IMR-90 (cell line): ENCODE measurements around the gene ZBED4. TPM values are rescaled to one million over a fixed set of nuclear protein-coding genes. Genes with fewer than 3 reads are reported as not detected.

Experiments used
- ATAC-seq: fragments of 200-7000 bp; cut with Tn5 transposase; 2 replicates; pipeline ENCODE4 v1.9.1; 2020; ENCODE audit warnings: low read depth, mild to moderate bottlenecking, moderate library complexity
- BruUV-seq: library from RNA; stranded (reverse); fragments of 400-500 nt; replicated peaks from 2 replicates; lab custom pipeline; 2021; lab: Mats Ljungman, UMichigan
- CTCF ChIA-PET: fragments of 300-600 bp; formaldehyde crosslinking; extraction: SDS; loops from one replicate; lab custom pipeline; 2021; ENCODE audit warnings: antibody characterized with exemption; lab: Yijun Ruan, JAX
- POLR2A ChIA-PET: fragments of 300-600 bp; sonication (Branson Sonifier 250); formaldehyde crosslinking; loops from one replicate; lab custom pipeline; 2022; ENCODE audit warnings: antibody characterized with exemption; ENCODE audit not compliant: unreplicated experiment; lab: Charles Lee
- DNase-seq: peaks from one replicate; pipeline ENCODE4 v3.0.0; 2013
- H2AFZ ChIP-seq: replicated peaks from 2 replicates; pipeline ENCODE3; 2013; ENCODE audit warnings: low read length, mild to moderate bottlenecking; ENCODE audit not compliant: poor library complexity
- H2AK5ac ChIP-seq: 2 replicates; pipeline ENCODE4 v1.6.1; 2013; ENCODE audit warnings: low read depth, low read length, inconsistent platforms
- H2AK9ac ChIP-seq: replicated peaks from 2 replicates; pipeline ENCODE3; 2013; ENCODE audit warnings: mild to moderate bottlenecking, low read depth, low read length, moderate library complexity; ENCODE audit not compliant: poor library complexity
- H2BK120ac ChIP-seq: 2 replicates; pipeline ENCODE4 v1.6.1; 2013; ENCODE audit warnings: low read depth, low read length, inconsistent platforms
- H2BK15ac ChIP-seq: 3 replicates; pipeline ENCODE4 v1.6.1; 2013; ENCODE audit warnings: low read depth, low read length, inconsistent platforms
- H2BK20ac ChIP-seq: 2 replicates; pipeline ENCODE4 v1.6.1; 2013; ENCODE audit warnings: low read depth, mild to moderate bottlenecking, inconsistent platforms, low read length, moderate library complexity
- H2BK5ac ChIP-seq: 2 replicates; pipeline ENCODE4 v1.6.1; 2013; ENCODE audit warnings: mild to moderate bottlenecking, low read depth, low read length, inconsistent platforms; ENCODE audit not compliant: poor library complexity, severe bottlenecking
- H3K14ac ChIP-seq: replicated peaks from 2 replicates; pipeline ENCODE4 v1.6.1; 2013; ENCODE audit warnings: low read depth, low read length, inconsistent platforms
- H3K18ac ChIP-seq: 2 replicates; pipeline ENCODE4 v1.6.1; 2013; ENCODE audit warnings: low read depth, low read length, control low read depth
- H3K23ac ChIP-seq: 2 replicates; pipeline ENCODE4 v1.6.1; 2013; ENCODE audit warnings: low read depth, low read length, inconsistent platforms
- H3K27ac ChIP-seq: 2 replicates; pipeline ENCODE4 v1.5.1; 2013; ENCODE audit warnings: mild to moderate bottlenecking, control low read depth, low read length; ENCODE audit not compliant: insufficient read depth
- H3K27me3 ChIP-seq: 2 replicates; pipeline ENCODE4 v1.6.1; 2013; ENCODE audit warnings: low read length; ENCODE audit not compliant: control insufficient read depth, insufficient read depth
- H3K36me3 ChIP-seq: 2 replicates; pipeline ENCODE4 v1.6.1; 2013; ENCODE audit warnings: low read length, mixed read lengths; ENCODE audit not compliant: control insufficient read depth, insufficient read depth
- H3K4ac ChIP-seq: 2 replicates; pipeline ENCODE4 v1.6.1; 2013; ENCODE audit warnings: low read depth, low read length, inconsistent platforms
- H3K4me1 ChIP-seq: 2 replicates; pipeline ENCODE4 v1.6.1; 2013; ENCODE audit warnings: low read length, mixed read lengths; ENCODE audit not compliant: control insufficient read depth, insufficient read depth
- H3K4me2 ChIP-seq: 2 replicates; pipeline ENCODE4 v1.6.1; 2013; ENCODE audit warnings: low read depth, mild to moderate bottlenecking, control low read depth, low read length, moderate library complexity
- H3K4me3 ChIP-seq: 2 replicates; pipeline ENCODE4 v1.5.1; 2013; ENCODE audit warnings: low read depth, mild to moderate bottlenecking, control low read depth, low read length, moderate library complexity; ENCODE audit not compliant: insufficient read depth
- H3K56ac ChIP-seq: 2 replicates; pipeline ENCODE4 v1.6.1; 2013; ENCODE audit warnings: low read length, inconsistent platforms; ENCODE audit not compliant: insufficient read depth; ENCODE audit errors: extremely low read depth
- H3K79me1 ChIP-seq, 2 experiments: 2 replicates each; pipeline ENCODE4 v1.6.1; 2013; ENCODE audit warnings: low read length in 2 of 2, inconsistent platforms in 1 of 2, low read depth in 1 of 2
- H3K9ac ChIP-seq: 2 replicates; pipeline ENCODE4 v1.6.1; 2013; ENCODE audit warnings: low read depth, low read length, control low read depth
- H3K9me1 ChIP-seq: 2 replicates; pipeline ENCODE4 v1.6.1; 2013; ENCODE audit warnings: low read length, inconsistent platforms; ENCODE audit not compliant: insufficient read depth
- H3K9me3 ChIP-seq: 2 replicates; pipeline ENCODE4 v1.6.1; 2013; ENCODE audit warnings: low read length; ENCODE audit not compliant: control insufficient read depth, insufficient read depth
- H4K20me1 ChIP-seq: 2 replicates; pipeline ENCODE4 v1.6.1; 2013; ENCODE audit warnings: low read length, inconsistent platforms; ENCODE audit not compliant: insufficient read depth
- H4K5ac ChIP-seq: 2 replicates; pipeline ENCODE4 v1.6.1; 2013; ENCODE audit warnings: mild to moderate bottlenecking, low read depth, low read length, control low read depth
- H4K8ac ChIP-seq, 2 experiments: 2 replicates each; pipeline ENCODE4 v1.6.1; 2013; ENCODE audit warnings: low read depth in 2 of 2, low read length in 2 of 2, control low read depth in 1 of 2, inconsistent platforms in 1 of 2
- H4K91ac ChIP-seq: 2 replicates; pipeline ENCODE4 v1.6.1; 2013; ENCODE audit warnings: low read depth, low read length, inconsistent platforms; ENCODE audit not compliant: insufficient read depth
- CEBPB ChIP-seq: IDR thresholded peaks from 2 replicates; pipeline ENCODE4 v1.6.1; 2012; ENCODE audit warnings: low read depth, low read length, improper control_type of control experiment
- CHD1 ChIP-seq: IDR thresholded peaks from 2 replicates; pipeline ENCODE4 v1.6.1; 2012; ENCODE audit warnings: low read depth, low read length, improper control_type of control experiment
- CTCF ChIP-seq: conservative IDR thresholded peaks from 2 replicates; pipeline ENCODE4 v1.5.1; 2012; ENCODE audit warnings: mild to moderate bottlenecking, low read depth, low read length, improper control_type of control experiment
- FOS ChIP-seq: fragments of 150-350 bp; IDR thresholded peaks from 2 replicates; pipeline ENCODE4 v1.6.1; 2016; ENCODE audit warnings: low read depth, low read length
- MAFK ChIP-seq: IDR thresholded peaks from 2 replicates; pipeline ENCODE4 v1.6.1; 2012; ENCODE audit warnings: low read depth, low read length, improper control_type of control experiment
- MAZ ChIP-seq: IDR thresholded peaks from 2 replicates; pipeline ENCODE4 v1.6.1; 2012; ENCODE audit warnings: low read depth, mild to moderate bottlenecking, low read length, improper control_type of control experiment, moderate library complexity, borderline replicate concordance
- MXI1 ChIP-seq: IDR thresholded peaks from 2 replicates; pipeline ENCODE4 v1.6.1; 2012; ENCODE audit warnings: low read depth, mild to moderate bottlenecking, low read length, moderate library complexity, borderline replicate concordance
- NFE2L2 ChIP-seq: fragments of 150-350 bp; IDR thresholded peaks from 2 replicates; pipeline ENCODE4 v1.6.1; 2016; ENCODE audit warnings: low read depth, mild to moderate bottlenecking, low read length
- POLR2A ChIP-seq: IDR thresholded peaks from 2 replicates; pipeline ENCODE4 v1.6.1; 2012; ENCODE audit warnings: mild to moderate bottlenecking, low read depth, low read length
- RAD21 ChIP-seq: IDR thresholded peaks from 2 replicates; pipeline ENCODE4 v1.6.1; 2012; ENCODE audit warnings: low read length, improper control_type of control experiment
- RCOR1 ChIP-seq: IDR thresholded peaks from 2 replicates; pipeline ENCODE4 v1.6.1; 2012; ENCODE audit warnings: mild to moderate bottlenecking, low read length, improper control_type of control experiment; ENCODE audit not compliant: insufficient replicate concordance
- RFX5 ChIP-seq: IDR thresholded peaks from 2 replicates; pipeline ENCODE4 v1.8.0; 2012; ENCODE audit warnings: low read depth, mild to moderate bottlenecking, low read length, moderate library complexity
- SMC3 ChIP-seq: fragments of 150-350 bp; IDR thresholded peaks from 2 replicates; pipeline ENCODE4 v1.6.1; 2016; ENCODE audit warnings: low read depth, mild to moderate bottlenecking, antibody characterized with exemption, low read length, moderate library complexity
- USF2 ChIP-seq: fragments of 150-350 bp; IDR thresholded peaks from 2 replicates; pipeline ENCODE4 v1.6.1; 2017; ENCODE audit warnings: mild to moderate bottlenecking, antibody characterized with exemption, low read length, low read depth
- WGBS, 2 experiments: methylation state at CpG; one replicate each; pipeline versions ENCODE4 v1.1.5 to v1.1.7; 2013; ENCODE audit warnings: missing lambda C conversion rate in 2 of 2; ENCODE audit not compliant: insufficient read length in 1 of 2; ENCODE audit errors: extremely low coverage in 2 of 2; 5-methylcytosine and 5-hydroxymethylcytosine counted together
- dilution Hi-C: fragments of 300-500 bp; cut with HindIII; formaldehyde crosslinking; loops from one replicate; pipeline ENCODE4 v1.14.3; 2018; ENCODE audit warnings: low sequenced_read_pairs; ENCODE audit not compliant: unreplicated experiment
- in situ Hi-C: fragments of 300-500 bp; cut with MboI; formaldehyde crosslinking; loops from 3 replicates; pipeline ENCODE4 v1.14.3; 2019; ENCODE audit warnings: low sequenced_read_pairs, inconsistent platforms, mixed read lengths
- intact Hi-C: fragments of 100-400 bp; cut with micrococcal nuclease; formaldehyde crosslinking; loops from 2 replicates; pipeline ENCODE4 v1.10.0; 2022
- polyA plus RNA-seq, 3 experiments: library from polyadenylated mRNA; depleted of rRNA; stranded (reverse); fragments of >200 nt; gene quantifications; 2 replicates each; pipeline ENCODE4 v1.2.3, GENCODE V29; 2012; ENCODE audit warnings: low replicate concordance in 1 of 3
- total RNA-seq: library from RNA; depleted of rRNA; stranded (reverse); fragments of >200 nt; gene quantifications from 2 replicates; pipeline ENCODE4 v1.2.3, GENCODE V29; 2012
- TF ChIP-seq, protein P1 (sequence below): fragments of 150-350 bp; IDR thresholded peaks from 2 replicates; pipeline ENCODE4 v1.6.1; 2016; ENCODE audit warnings: low read depth, mild to moderate bottlenecking, low read length, moderate library complexity, borderline replicate concordance

ZBED4 gene
- total and polyA plus RNA-seq, 2 of the 4 experiments (the other 2 are of a cell fraction): 9.3 to 10.5 TPM

- no peak overlapping the region for H3K4me2 ChIP-seq
- in situ Hi-C loops: no loop called here
Measured at GRCh38 chr22:49838771-49839717, 14.6 kb upstream of the ZBED4 start.

More at GRCh38 chr22:49838771-49839717, 14.6 kb upstream of the ZBED4 start:
- Histone ChIP-seq H4K91ac (no peak overlapping the region), H3K9ac (no peak overlapping the region), H3K56ac (no peak overlapping the region), H3K9me3 (no peaks in the 10 kb centered on the region), H2BK5ac (no peak overlapping the region), H3K27me3 (peaks cover 12% of the 10 kb centered on the region), H3K9me1 (no peaks in the 10 kb centered on the region; the same call in 1 of the 2 replicates), H2BK15ac (no peak overlapping the region), H3K4ac (no peak overlapping the region), H4K8ac (no peak overlapping the region), H4K5ac (no peak overlapping the region), H3K18ac (no peak overlapping the region), H3K4me1 (no peaks in the 10 kb centered on the region), H2BK120ac (no peak overlapping the region), H3K79me1 (no peaks in the 10 kb centered on the region), H2AK5ac (no peak overlapping the region), H2AFZ (peak overlapping the region; percentile 46), H3K4me3 (no peak overlapping the region), H2BK20ac (no peak overlapping the region), H3K27ac (no peak overlapping the region), H4K20me1 (no peaks in the 10 kb centered on the region), H2AK9ac (peak overlapping the region; percentile 1), H3K23ac (no peak overlapping the region), H3K36me3 (no peaks in the 10 kb centered on the region), H3K14ac (no peak overlapping the region)
- DNase-seq: peak; percentile 33
- POLR2A ChIA-PET: no interaction called here
- 62% methylated on average over 12 of the region's 29 CpGs; no CpG with 5 or more reads in 1 of the 2 experiments for WGBS, 2 experiments
- CTCF ChIA-PET: no interaction called here
- no peak for TF ChIP-seq CEBPB
- TF ChIP-seq, protein P1, sequence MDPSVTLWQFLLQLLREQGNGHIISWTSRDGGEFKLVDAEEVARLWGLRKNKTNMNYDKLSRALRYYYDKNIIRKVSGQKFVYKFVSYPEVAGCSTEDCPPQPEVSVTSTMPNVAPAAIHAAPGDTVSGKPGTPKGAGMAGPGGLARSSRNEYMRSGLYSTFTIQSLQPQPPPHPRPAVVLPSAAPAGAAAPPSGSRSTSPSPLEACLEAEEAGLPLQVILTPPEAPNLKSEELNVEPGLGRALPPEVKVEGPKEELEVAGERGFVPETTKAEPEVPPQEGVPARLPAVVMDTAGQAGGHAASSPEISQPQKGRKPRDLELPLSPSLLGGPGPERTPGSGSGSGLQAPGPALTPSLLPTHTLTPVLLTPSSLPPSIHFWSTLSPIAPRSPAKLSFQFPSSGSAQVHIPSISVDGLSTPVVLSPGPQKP: no peak
- TF ChIP-seq CTCF: no peak
- TF ChIP-seq MAFK: no peak
- TF ChIP-seq POLR2A: no peak
- TF ChIP-seq MXI1: no peak
- TF ChIP-seq RFX5: no peak
- TF ChIP-seq RAD21: no peak
- TF ChIP-seq CHD1: no peak
- TF ChIP-seq MAZ: no peak
- TF ChIP-seq FOS: no peak
- TF ChIP-seq USF2: no peak
- TF ChIP-seq NFE2L2: no peak
- no peak for TF ChIP-seq SMC3
- no peak for TF ChIP-seq RCOR1
- no TSS peak for BruUV-seq
- intact Hi-C loops (no loop called here), dilution Hi-C loops (no loop called here)
- ATAC-seq: no peak
